DOHH2 (cell line): ENCODE data around the gene ZNF236.
"Not testable (repeated sequence)": the region's sequence is repeated elsewhere in the genome, so short reads cannot be mapped to it uniquely, and the experiment has no call there.

Source experiments
- H3F3A ChIP-seq: fragments of 200-600 bp; sonication (generic), shearing (Covaris generic); 2 replicates; pipeline ENCODE4 v1.6.0; 2016; ENCODE audit warnings: antibody characterized with exemption, mild to moderate bottlenecking; ENCODE audit not compliant: control insufficient read depth, insufficient read depth
- H3K27ac ChIP-seq: fragments of 200-600 bp; sonication (generic); 2 replicates; pipeline ENCODE4 v1.5.1; 2014; ENCODE audit warnings: low read depth, mild to moderate bottlenecking, low read length, moderate library complexity
- H3K27me3 ChIP-seq: fragments of 200-600 bp; sonication (generic); 2 replicates; pipeline ENCODE4 v1.6.1; 2014; ENCODE audit warnings: mild to moderate bottlenecking, low read length, mixed read lengths; ENCODE audit not compliant: control insufficient read depth
- H3K36me3 ChIP-seq: fragments of 200-600 bp; sonication (generic); 2 replicates; pipeline ENCODE4 v1.6.1; 2014; ENCODE audit warnings: mild to moderate bottlenecking, low read length, moderate library complexity, mixed read lengths; ENCODE audit not compliant: control insufficient read depth
- H3K4me1 ChIP-seq: fragments of 200-600 bp; sonication (generic); 2 replicates; pipeline ENCODE4 v1.6.1; 2014; ENCODE audit warnings: mild to moderate bottlenecking, low read length, mixed read lengths; ENCODE audit not compliant: control insufficient read depth
- H3K4me2 ChIP-seq: fragments of 200-600 bp; sonication (generic); 2 replicates; pipeline ENCODE4 v1.6.0; 2014; ENCODE audit warnings: mild to moderate bottlenecking, low read length, moderate library complexity
- H3K4me3 ChIP-seq: fragments of 200-600 bp; sonication (generic); 2 replicates; pipeline ENCODE4 v1.5.1; 2014; ENCODE audit warnings: mild to moderate bottlenecking, low read length, mixed read lengths
- H3K79me2 ChIP-seq: fragments of 200-600 bp; sonication (generic); 2 replicates; pipeline ENCODE4 v1.6.1; 2014; ENCODE audit warnings: mild to moderate bottlenecking, low read length, mixed read lengths; ENCODE audit not compliant: control insufficient read depth
- H3K9me2 ChIP-seq: fragments of 200-600 bp; sonication (generic); replicated peaks from 2 replicates; pipeline ENCODE4 v1.6.1; 2014; ENCODE audit warnings: mild to moderate bottlenecking, low read length, mixed read lengths; ENCODE audit not compliant: control insufficient read depth
- H3K9me3 ChIP-seq: fragments of 200-600 bp; sonication (generic); 2 replicates; pipeline ENCODE4 v1.6.1; 2014; ENCODE audit warnings: antibody characterized with exemption, low read length, mixed read lengths; ENCODE audit not compliant: control insufficient read depth, insufficient read depth
- H4K20me1 ChIP-seq: fragments of 200-600 bp; sonication (generic); 2 replicates; pipeline ENCODE4 v1.6.0; 2014; ENCODE audit warnings: low read depth, mild to moderate bottlenecking, antibody characterized with exemption, low read length, moderate library complexity; ENCODE audit not compliant: control insufficient read depth, insufficient read depth
- EZH2phosphoT487 ChIP-seq: fragments of 200-600 bp; sonication (generic); IDR thresholded peaks from 2 replicates; pipeline ENCODE4 v1.6.1; 2017; ENCODE audit warnings: borderline replicate concordance, mild to moderate bottlenecking, antibody characterized with exemption, low read length, moderate library complexity, mixed read lengths
- TF ChIP-seq, protein P1 (sequence below): fragments of 200-600 bp; sonication (generic); IDR thresholded peaks from one replicate; pipeline ENCODE4 v1.5.1; 2014; ENCODE audit warnings: antibody characterized with exemption, mild to moderate bottlenecking, low read depth, low read length; ENCODE audit not compliant: poor library complexity, severe bottlenecking

Gene ZNF236

DNA sequence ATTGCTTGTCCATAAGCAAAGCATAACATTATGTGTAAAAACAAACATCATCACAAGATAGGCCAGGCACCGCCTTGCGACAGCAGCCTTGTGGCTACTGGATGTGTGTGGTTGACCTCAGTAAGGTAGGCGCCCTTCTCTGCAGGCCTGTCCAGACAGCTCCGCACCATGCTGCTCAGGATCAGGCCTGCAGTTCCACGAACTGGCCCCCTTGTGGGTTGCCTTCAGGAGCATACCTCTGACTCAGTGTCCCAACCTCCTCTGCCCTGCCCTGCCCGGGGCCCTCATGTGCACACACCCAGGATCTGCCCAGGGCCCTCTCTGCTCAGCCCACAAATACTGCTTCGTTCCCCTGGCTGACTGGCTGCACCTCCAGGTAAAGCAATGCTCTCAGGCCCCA, 16.1 kb upstream of the ZNF236 start:
- Histone ChIP-seq H3K4me2 (no peak overlapping the region), H3F3A (peaks cover 3% of the 10 kb centered on the region), H3K9me3 (no peaks in the 10 kb centered on the region), H4K20me1 (no peaks in the 10 kb centered on the region), H3K27ac (no peak overlapping the region), H3K9me2 (no peaks in the 10 kb centered on the region), H3K27me3 (peaks cover 4% of the 10 kb centered on the region; the same call in 1 of the 2 replicates), H3K79me2 (no peaks in the 10 kb centered on the region), H3K4me1 (peaks cover 12% of the 10 kb centered on the region), H3K36me3 (no peaks in the 10 kb centered on the region), H3K4me3 (no peak overlapping the region)
- TF ChIP-seq, protein P1, sequence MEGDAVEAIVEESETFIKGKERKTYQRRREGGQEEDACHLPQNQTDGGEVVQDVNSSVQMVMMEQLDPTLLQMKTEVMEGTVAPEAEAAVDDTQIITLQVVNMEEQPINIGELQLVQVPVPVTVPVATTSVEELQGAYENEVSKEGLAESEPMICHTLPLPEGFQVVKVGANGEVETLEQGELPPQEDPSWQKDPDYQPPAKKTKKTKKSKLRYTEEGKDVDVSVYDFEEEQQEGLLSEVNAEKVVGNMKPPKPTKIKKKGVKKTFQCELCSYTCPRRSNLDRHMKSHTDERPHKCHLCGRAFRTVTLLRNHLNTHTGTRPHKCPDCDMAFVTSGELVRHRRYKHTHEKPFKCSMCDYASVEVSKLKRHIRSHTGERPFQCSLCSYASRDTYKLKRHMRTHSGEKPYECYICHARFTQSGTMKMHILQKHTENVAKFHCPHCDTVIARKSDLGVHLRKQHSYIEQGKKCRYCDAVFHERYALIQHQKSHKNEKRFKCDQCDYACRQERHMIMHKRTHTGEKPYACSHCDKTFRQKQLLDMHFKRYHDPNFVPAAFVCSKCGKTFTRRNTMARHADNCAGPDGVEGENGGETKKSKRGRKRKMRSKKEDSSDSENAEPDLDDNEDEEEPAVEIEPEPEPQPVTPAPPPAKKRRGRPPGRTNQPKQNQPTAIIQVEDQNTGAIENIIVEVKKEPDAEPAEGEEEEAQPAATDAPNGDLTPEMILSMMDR: no peak
- TF ChIP-seq EZH2phosphoT487: no peak

DNA sequence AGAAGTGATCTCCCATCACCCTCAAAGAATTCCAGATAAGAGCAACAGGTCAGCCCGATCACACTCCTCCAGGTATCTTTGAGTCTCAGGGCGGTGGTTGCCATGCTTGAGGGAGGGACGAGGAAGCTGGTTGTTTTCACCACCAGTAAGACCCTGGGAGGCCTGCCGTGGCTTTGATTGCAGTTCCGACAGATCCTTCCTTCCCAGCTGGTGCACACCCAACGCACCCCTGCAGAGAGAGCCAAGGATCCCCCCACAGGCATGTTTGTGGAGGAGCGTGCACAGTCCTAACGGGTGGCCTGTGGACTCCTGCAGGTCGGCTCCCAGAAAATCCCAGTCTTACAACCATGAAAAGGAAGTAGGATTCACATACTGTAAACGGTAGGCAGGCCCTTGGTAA, 13.8 kb upstream of the ZNF236 start:
- Histone ChIP-seq H3K9me3 (no peaks in the 10 kb centered on the region), H3K4me3 (no peak overlapping the region), H3K4me2 (no peak overlapping the region), H3K36me3 (no peaks in the 10 kb centered on the region), H3F3A (no peaks in the 10 kb centered on the region), H3K4me1 (peaks cover 6% of the 10 kb centered on the region), H3K9me2 (no peaks in the 10 kb centered on the region), H3K27me3 (no peaks in the 10 kb centered on the region), H3K27ac (no peak overlapping the region), H3K79me2 (no peaks in the 10 kb centered on the region), H4K20me1 (no peaks in the 10 kb centered on the region)
- no peak for TF ChIP-seq EZH2phosphoT487
- TF ChIP-seq, protein P1: no peak

DNA sequence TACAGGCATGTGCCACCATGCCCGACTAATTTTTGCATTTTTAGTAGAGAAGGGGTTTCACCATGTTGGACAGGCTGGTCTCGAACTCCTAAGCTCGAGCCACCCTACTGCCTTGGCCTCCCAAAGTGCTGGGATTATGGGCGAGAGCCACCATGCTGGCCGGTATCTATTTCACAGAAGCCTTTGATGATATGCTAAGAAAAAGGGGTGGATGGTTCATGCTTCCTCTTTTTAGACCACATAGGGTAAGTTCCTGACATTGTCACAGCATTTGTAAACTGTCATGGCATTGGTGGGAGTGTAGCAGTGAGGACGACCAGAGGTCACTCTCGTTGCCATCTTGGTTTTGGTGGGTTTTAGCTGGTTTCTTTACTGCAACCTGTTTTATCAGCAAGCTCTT, 10.8 kb upstream of the ZNF236 start:
- H3F3A ChIP-seq, H3K36me3 ChIP-seq: not testable (repeated sequence)

DNA sequence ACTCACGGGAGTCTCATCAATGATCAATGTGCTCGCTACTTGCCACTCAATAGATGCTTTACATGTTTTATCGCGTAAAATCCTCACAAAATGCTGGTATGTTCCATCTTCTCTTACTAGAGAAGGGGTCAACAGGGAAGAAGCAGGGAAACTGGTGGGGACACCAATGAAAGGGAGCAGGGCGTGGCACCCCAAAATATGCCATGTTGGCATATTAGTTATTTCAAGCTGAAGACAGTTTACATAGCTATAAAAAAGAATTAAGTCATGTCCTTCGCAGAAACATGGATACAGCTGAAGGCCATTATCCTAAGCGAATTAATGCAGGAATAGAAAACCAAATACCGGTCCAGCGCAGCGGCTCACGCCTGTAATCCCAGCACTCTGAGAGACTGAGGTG, 8.1 kb upstream of the ZNF236 start:
- H3K9me2 ChIP-seq: no peaks in the 10 kb centered on the region
- H3K4me2 ChIP-seq: no peak overlapping the region
- H4K20me1 ChIP-seq: no peaks in the 10 kb centered on the region
- H3F3A ChIP-seq: no peaks in the 10 kb centered on the region
- peaks cover 29% of the 10 kb centered on the region for H3K79me2 ChIP-seq
- no peaks in the 10 kb centered on the region for H3K9me3 ChIP-seq
- no peaks in the 10 kb centered on the region for H3K27me3 ChIP-seq
- no peak overlapping the region for H3K4me3 ChIP-seq
- H3K4me1 ChIP-seq: no peaks in the 10 kb centered on the region
- TF ChIP-seq EZH2phosphoT487: no peak
- TF ChIP-seq, protein P1: no peak
- H3K36me3 ChIP-seq: peaks cover 15% of the 10 kb centered on the region
- H3K27ac ChIP-seq: no peak overlapping the region

More for the DNA sequence above, 10.8 kb upstream of the ZNF236 start:
- H3K9me2 ChIP-seq, H3K27me3 ChIP-seq, H3K4me2 ChIP-seq, H3K4me1 ChIP-seq, H3K79me2 ChIP-seq, H4K20me1 ChIP-seq, H3K27ac ChIP-seq, H3K9me3 ChIP-seq, H3K4me3 ChIP-seq: not testable (repeated sequence)
